ENCODE data around the gene ADAT2. TPM values are rescaled to one million over a fixed set of nuclear protein-coding genes. Genes with fewer than 3 reads are reported as not detected.

Gene ADAT2
- total and polyA plus RNA-seq, 2 of the 13 experiments (the other 11 are each of a cell fraction or from before 2014, with no cell fraction given) = 10.5 to 18.3 TPM

GRCh38 chr6:143396497-143397226, 53.8 kb downstream of the ADAT2 start (continued):
- no peak for TF ChIP-seq ZNF235 (CRISPR knock-in tag; IDR thresholded peaks at IDR 0.05; ENCODE audit: borderline replicate concordance)
- 0 out of 2 replicates have a peak, but pooled peaks have one; percentile 45 for TF ChIP-seq ZNF589 (CRISPR knock-in tag; conservative IDR thresholded peaks at IDR 0.05)
- TF ChIP-seq ZNF567 (CRISPR knock-in tag; IDR thresholded peaks at IDR 0.05; ENCODE audit: borderline replicate concordance) = no peak
- TF ChIP-seq FOXK1 (CRISPR knock-in tag; IDR thresholded peaks at IDR 0.05; ENCODE audit: borderline replicate concordance, low read depth) = peak; percentile 76; the same call in 1 of the 2 replicates
- TF ChIP-seq ZNF75D (CRISPR knock-in tag; IDR thresholded peaks at IDR 0.05; ENCODE audit: borderline replicate concordance) = peak; percentile 12; the same call in 1 of the 2 replicates
- peak in 1 of 2 experiments; percentile 82; a peak in 3 of 4 replicates for TF ChIP-seq EP300 (IDR thresholded peaks at IDR 0.05; ENCODE audit: low read depth in 2 of 2, low read length in 2 of 2)
- TF ChIP-seq EP300 (CRISPR knock-in tag; IDR thresholded peaks at IDR 0.05; ENCODE audit: borderline replicate concordance) = no peak
- no peak for TF ChIP-seq ZSCAN30 (CRISPR knock-in tag; IDR thresholded peaks at IDR 0.05)
- TF ChIP-seq, protein P1, sequence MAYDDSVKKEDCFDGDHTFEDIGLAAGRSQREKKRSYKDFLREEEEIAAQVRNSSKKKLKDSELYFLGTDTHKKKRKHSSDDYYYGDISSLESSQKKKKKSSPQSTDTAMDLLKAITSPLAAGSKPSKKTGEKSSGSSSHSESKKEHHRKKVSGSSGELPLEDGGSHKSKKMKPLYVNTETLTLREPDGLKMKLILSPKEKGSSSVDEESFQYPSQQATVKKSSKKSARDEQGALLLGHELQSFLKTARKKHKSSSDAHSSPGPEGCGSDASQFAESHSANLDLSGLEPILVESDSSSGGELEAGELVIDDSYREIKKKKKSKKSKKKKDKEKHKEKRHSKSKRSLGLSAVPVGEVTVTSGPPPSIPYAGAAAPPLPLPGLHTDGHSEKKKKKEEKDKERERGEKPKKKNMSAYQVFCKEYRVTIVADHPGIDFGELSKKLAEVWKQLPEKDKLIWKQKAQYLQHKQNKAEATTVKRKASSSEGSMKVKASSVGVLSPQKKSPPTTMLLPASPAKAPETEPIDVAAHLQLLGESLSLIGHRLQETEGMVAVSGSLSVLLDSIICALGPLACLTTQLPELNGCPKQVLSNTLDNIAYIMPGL (CRISPR knock-in tag; IDR thresholded peaks at IDR 0.05; ENCODE audit: borderline replicate concordance in 1 of 2, low read depth in 1 of 2) = no peak
- no peak for TF ChIP-seq SCMH1 (CRISPR knock-in tag; IDR thresholded peaks at IDR 0.05; ENCODE audit: borderline replicate concordance)
- TF ChIP-seq ZNF124 (CRISPR knock-in tag; IDR thresholded peaks at IDR 0.05) = no peak
